Measurements from ENCODE around the gene MTX2.

MTX2 gene

DNA sequence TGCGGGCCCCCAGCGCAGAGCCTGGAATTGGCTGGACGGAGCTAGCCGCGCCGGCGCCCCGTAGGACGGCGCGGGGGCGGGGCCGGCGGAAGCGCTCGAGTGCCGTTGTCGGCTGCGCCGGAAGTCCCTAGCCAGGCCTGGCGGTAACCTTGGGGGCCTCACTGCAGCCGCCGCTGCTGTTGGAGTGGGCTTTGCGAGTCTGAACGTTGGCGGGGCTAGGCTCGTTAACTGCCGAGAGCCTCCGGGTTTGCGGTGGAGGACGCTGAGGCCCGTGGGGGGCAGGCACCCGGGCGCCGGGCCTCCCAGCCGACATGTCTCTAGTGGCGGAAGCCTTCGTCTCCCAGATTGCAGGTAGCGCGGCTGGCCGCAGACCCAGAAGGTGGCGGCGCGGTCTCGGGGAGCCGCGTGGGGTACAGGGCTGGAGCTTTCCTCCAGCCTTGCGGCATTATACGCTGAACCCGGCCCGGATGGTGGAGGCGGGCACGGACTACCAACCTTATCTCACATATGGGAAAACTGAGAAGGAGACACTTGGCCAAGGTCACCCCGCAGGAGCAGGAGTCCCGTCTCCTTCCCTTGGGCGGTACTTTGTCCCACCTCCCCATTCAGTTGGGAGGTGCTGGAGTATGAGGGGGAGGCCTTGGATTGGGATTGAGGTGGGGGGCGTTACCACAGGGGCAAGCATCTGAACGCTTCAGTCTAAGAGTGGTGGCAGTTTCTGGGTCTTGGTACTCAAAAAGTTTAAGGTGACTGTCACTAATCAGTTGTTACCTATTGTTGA is at the start of gene MTX2:
MTX2 (plus strand) TSS at position 124 of the 781 bp plus-strand sequence; CDS start at position 312, 188 bp downstream.
- peak; percentile 53 for DNase-seq

DNA sequence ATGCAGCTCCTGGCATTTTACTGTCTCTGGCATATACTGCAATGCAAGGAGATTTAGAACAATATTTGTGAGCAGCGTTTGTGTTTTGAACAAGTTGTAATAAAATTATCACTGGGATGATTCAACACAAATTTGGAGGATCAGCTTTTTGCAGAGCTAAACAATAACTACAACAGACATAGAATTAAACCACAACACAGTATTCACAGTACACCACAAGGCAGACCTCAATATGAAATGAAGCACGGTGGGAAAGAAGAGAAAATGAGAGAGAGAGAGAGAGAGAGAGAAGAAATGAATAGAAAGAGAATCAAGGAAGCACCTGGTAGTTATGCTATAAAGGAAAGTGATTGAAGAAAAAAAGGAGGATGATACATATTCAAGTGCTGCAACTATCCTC is 41.4 kb upstream of the MTX2 start:
- DNase-seq = no peak

DNA sequence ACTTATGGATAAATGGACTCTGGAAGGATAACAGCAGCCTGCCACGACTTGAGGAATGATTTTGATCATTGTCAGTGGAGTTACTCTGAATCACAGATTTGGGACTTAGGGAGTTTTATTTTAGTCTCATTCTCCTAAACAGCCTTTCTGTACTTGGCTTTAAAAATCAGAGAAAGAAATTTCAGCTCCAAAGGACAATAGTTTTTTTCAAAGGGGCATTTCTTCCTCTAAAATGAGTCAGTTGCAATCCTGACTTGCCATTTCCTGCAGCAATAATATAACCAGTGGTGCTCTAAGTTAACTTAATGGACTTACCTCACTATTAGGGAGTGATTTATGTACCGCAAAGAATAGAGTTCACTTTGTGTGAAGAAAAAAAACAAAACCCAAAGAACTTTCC is 35.1 kb upstream of the MTX2 start:
- DNase-seq = no peak

DNA sequence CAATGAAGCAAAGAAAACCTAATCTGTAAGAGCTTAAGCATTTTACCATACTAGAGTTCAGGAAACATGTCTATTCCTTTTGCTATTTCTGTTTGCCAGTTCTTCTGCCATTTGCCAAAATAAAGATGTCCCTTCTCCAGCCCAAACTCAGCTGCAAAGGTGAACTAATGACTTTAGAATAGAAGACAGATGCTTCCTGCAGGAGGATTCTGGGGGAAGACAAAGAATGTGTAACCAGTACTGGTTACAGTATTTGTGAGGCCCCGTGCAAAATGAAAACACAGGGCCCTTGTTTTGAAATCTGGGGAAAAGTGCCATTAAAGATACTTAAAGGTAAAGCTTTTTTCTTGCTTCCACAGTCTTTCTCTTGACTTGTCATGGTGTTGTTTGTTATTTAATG is 34.3 kb upstream of the MTX2 start:
- DNase-seq = no peak

DNA sequence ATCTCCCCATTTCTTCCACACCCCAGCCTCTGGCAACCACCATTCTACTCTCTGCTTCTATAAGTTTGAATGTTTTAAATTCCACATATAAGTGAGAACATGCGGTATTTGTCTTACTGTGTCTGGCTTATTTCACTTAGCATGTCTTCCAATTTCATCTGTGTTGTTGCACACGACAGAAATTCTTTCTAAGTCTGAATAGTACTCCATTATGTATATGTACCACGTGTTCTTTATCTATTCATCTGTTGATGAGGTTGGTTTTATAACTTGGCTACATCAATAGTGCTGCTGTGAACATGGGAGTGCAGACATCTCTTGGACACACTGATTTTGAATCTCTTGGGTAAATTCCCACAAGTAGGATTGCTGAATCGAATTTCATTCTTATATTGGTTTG is 31.8 kb upstream of the MTX2 start:
- DNase-seq = no peak

DNA sequence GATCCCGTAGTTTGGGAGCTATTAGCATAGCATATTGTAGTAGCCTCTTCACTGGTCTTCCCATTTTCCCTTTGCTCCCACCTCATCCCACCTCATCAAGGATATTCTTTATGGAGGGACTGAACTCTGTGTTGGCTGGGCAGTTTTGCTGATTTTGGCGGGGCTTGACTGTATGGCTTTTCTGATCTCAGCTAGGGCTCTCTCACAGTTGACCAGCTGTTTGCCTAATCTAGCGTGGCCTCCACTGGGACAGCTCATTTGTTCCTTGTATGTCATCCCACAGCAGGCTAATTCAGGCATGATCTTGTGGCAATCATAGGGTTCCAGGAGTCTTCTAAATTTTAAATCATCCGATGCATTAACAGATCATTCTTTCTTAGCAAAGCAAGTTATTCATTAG is 30.2 kb upstream of the MTX2 start:
- no peak for DNase-seq

DNA sequence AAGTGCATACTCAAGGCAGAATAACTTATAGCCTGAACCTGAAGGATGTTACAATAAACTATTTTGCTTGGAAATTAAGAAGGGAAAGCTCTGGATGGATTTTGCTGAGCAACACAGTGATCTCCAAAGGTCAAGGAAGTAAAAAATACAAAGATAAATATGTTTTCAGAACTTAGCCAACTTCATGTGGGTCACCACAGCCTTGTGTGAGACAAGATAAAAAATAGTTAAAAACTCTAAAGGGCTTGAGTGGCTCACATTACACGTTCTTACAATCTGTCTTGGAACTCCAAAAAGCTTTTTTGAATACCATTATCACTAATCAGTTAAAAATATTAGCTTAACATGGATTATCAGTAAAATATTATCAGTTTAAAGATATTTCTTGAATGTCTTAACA is 28.9 kb upstream of the MTX2 start:
- no peak for DNase-seq

DNA sequence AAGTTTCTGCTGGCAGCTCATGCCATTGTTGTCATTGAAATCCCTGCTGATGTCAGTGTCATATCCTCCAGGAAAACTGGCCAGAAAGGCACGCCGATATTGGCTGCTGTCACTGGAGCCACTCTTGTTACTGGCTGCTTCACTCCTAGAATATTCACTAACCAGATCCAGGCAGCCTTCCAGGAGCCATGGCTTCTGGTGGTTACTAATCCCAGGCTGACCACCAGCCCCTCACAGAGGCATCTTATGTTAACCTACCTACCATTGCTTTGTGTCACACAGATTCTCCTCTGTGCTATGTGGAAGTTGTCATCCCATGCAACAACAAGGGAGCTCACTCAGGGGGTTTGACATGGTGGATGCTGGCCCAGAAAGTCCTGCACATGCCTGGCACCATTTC is 27.0 kb upstream of the MTX2 start:
- DNase-seq = no peak

DNA sequence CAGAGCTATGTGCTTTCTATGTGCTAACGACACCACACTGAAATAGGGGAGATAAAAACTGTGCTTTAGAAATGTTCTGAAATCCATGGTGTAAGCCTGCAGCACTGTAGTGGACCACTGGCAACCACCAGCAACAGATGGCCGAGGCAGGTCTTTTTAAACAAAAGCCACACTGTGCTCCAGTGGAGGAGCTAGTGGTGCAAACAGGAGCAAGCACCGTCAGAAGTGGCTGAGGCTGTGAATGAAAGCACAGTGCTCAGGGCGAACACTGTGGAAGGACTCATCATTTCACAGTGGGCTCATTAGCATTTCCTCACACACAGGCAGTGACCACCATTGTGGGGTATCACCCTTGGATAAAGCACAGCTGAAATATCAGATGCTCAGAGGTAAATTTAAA is 22.9 kb upstream of the MTX2 start:
- DNase-seq = no peak

DNA sequence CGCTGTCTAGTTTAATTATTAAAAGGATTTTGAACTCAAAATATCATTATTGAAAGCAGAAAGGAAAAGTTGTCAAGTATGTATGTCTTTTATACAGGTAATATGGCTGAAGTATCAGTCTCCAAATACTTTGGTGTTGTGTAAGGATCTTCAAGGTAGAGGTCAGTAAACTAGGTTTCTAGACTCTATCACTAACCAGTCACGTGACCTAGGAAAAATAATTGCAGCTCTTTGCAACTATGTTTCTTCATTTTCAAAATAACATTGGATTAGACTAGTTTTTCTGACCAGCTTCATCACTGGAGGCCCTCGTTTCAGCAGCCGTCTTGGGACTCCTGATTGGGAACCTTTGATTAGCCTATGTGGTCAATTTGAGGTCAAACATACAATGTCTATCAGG is 21.4 kb upstream of the MTX2 start:
- no peak for DNase-seq

DNA sequence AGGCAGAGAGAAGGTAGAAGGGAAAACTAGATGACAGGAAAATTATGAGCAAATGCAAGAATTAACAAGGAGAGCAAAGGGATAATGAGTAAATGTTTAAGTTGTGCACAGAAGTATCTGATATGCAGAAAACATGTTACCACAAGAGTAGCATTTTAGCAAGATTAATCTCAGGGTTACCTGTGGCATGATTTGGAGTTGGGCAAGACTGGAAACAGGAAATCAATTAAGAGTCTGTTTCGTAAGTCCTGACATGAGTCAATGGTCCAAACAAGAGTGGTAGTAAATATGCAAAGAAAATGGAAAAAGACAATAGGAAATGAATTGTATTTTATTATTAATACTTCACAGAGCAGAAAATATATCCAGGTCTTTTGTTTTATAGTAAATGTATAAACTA is 17.3 kb upstream of the MTX2 start:
- DNase-seq = no peak

DNA sequence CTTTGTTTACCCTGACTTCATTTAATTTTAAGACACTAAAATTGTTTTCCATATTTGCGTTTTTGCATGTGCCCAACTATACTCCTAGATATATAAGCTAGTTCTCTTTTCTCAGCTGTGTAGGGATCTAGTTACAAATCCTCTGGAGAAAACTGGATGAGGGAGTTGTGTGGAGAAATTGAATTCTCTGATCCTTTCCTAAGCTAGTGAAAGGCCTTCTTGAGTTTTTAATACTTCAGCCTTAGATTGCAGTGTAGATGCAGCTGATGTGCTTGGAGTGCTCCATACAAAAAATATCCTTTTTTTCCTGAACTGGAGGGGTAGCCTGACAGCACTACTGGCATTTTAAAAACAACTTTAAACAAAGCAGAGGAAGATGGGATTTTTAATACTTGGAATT is 8.6 kb upstream of the MTX2 start:
- no peak for DNase-seq

DNA sequence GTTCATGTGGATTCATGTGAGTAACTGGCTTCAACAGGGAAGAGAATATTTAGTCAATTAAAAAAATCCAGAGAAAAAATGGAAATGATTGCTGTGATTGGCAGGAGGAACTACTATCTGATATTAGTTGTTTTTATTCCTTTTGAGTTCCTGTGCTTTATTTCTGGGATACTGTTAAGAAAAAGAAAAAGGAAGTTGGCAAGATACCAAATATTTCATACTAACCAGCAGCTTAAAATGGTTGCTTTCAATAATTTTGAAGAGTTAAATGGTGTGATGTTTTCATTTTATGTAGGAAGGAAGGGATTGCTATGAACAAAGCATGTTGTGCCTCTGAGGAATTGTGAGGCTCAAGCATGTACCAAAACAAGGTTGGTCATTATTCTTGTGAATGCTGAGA is 8.1 kb upstream of the MTX2 start:
- no peak for DNase-seq

DNA sequence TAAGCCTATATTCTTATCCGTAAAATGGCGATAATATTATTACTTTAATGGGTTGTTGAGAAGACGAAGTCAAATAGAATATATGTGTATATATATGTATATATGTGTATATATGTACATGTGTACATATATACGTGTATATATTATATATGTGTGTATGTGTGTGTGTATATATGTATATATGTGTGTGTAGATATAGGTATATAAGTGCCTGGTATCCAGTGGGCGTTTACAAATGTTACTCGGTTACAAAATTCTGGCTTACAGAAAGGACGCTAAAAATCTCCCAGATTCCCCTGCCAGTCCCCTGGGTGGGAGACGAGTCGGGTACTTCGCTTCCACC is 295 bp upstream of the MTX2 start:
- DNase-seq = no peak

DNA sequence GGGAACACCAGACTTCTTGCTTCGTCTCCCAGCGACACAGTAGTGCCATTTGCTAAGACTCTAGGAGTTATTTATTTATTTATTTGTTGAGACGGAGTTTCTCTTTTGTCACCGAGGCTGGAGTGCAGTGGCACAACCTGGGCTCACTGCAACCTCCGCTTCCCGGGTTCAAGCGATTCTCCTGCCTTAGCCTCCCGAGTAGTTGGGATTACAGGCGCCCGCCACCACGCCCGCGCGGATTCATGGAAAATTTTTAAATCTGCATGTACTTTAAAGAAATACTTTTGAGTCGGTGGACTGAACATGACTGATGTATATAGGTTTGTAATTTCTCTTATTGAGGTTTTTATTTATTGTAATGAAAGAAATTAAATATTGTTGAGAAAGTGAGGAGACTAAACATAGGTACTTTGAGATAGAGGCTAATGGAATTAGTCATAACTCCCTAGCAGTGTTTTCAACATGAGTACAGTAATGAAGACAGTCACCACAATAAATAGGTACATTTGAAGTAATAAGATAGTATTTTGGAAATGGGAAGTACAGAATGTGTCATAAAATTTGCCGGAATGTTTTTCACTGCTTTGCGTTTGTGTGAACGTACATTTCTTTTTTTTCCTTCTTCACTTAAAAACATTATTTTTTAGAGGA is 983 bp downstream of the MTX2 start:
- no peak for DNase-seq

DNA sequence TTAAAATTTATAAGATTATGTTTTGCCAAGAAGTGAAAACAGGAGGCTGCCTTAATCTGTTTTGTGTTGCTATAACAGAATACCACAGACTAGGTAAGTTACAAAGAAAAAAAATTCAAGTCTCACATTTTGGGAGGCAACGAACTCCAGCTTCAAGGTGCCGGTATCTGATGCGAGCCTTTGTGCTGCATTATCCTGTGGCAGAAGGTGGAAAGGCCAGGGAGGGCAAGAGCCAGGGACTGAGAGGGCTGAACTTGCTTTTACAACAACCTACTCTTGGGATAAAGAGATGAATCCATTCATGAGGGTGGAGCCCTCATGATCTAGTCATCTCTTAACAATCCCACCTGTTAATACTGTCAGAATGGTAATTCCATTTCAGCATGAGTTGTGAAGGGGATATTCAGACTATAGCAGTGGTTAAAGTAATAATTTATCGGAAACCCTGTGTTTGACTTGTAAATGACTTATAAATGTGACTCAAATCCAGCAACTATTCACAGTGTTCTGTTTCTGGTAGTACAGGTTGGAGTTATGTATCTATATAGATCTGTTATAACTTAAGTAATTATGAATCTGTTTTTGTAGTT is 3.7 kb downstream of the MTX2 start:
- DNase-seq = no peak

DNA sequence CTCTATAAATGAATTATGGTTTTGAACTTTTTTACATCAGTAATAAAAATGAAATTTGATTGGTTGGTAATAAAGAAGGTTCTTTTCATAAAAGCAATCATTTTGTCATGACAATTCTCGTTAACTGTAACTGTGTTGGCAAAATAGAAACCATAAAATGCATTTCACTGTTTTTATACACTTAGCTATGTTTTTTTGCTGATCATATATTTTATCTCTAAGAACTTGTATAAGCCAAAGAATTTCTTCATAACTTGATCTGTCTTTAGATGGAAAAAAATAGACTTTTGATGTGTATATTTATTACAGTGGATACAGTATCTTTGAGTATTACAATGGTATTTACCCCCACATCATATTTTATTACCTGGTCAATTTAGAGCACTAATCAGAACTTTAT is 9.7 kb downstream of the MTX2 start:
- DNase-seq = no peak

DNA sequence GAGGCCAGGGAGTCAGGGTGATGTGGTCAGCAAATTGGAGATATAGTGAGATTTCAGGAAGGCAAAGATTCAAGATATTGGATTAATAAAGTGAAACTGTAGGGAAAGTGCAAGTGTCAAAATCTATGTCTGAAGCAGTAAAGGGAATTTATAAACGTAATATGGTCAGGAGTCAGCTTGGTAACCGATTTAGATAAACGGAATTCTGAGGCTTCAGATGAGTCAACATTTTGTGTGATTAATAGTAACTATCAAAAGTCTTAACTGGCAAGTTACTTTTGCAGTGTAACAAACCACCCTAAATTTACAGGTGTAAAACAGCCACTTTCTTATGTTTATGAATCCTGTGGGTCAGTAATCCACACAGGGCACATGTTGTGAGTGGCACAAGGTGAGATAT is 10.9 kb downstream of the MTX2 start:
- DNase-seq = no peak

DNA sequence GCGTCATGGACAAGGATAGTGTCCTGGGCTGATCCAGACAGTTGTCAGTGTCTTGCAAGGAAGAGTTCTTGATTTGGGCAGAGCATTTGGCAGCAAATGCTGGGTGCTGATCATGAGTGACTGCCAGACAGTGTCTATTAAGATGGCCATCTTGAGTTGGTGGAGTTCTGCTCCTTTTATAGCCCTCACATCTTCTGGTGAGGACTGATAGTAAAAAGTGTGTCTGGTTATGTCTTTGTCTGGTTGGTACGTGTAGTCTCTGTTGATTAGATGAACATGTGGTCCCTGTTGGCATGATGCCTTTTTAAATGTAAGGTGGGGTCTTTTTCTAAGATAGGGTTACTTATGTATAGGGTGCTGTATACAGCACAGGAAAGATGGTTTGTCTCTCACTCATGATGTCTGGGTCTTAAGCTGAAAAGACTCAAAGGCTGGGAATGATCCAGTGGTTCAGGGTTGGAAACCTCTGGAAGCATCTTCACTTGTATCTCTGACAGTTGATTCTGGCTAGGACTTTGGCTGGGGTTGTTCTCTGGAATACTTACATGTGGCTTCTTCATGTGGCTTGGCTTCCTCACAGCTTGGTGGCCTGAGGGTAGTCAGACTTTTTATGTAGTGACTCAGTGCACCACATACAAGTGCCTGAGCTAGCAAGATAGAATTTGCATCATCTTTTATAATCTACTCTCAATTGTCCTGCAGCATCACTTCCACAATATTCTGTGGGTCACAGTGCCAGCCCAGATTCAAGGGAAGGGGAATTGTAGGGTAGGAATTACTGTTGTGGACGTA is 11.8 kb downstream of the MTX2 start:
- DNase-seq = no peak

DNA sequence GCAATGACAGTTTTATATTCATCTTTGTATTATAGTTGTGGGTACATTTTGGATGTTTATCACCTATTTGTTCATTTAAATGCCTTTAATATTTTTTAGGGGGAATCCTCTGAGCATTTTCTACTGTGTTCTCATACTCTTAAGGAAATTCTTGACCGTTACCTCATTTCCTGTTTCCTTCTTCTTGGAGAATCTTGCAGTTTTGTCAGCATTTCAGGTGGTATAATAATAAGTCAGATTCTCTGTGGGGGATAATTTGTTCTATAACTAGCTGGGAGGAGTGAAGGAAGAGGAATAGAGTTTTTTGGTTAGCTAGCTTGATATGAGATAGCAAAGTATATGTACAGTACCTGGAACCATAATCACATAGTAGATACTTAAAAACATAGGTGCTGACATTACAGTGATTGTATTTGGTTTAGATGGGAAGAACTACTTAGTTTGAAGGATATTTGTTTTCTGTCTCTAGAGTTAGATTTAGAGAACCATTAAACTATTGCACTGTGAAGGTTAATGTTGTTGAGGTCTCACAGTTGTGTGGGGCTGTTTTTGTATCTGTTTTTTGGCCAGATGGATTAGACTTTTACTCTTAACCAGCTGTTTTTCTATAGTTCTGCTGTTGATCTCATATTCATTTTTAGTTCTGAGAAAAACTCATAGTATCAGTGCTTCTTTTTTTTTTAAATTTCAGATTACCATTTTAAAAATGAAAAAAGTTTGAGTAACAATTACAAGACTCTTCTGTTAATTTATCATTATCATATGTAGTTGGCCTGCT is 14.2 kb downstream of the MTX2 start:
- DNase-seq = no peak

DNA sequence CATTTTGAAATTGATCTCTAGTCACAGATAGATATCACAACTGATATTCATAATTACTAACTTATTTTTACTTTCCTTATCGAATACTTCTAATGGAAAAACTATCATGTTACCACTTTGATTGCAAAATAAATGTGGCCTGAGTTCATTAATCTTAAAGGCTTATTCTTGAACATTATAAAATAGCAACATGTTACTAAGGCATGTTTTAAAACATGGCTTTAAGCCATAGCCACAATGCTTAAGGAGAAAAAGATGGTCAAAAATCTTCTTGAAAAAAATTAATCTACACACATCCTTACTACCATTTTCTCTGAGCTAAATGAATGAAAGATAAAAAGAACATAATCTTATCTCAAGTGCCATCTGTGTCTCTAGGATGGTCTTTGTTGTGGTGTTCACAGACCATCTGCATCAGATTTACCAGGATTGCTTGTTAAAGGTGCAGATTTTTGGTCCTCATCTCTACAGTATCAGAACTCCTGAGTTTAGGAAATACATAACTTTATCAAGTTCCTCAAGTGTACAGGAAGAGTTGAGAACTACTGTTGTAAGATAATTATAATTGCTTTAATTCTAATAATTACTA is 15.3 kb downstream of the MTX2 start:
- no peak for DNase-seq

DNA sequence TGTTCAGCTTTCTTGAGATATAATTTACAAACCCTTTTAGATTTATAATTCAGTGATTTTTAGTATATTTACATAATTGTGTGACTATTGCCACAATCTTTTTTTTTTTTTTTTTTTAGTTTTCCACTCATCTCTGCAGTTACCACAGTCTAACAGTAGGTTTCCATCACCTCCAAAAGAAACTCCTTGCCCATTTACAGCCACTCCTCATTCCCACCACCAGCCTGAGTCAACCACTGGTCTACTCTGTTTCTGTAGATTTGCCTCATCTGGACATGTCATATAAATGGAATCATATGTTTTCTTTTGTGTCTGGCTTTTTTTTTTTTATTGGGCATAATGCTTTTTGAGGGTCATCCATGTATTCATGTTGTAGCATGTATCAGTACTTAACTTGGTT is 16.1 kb downstream of the MTX2 start:
- no peak for DNase-seq

DNA sequence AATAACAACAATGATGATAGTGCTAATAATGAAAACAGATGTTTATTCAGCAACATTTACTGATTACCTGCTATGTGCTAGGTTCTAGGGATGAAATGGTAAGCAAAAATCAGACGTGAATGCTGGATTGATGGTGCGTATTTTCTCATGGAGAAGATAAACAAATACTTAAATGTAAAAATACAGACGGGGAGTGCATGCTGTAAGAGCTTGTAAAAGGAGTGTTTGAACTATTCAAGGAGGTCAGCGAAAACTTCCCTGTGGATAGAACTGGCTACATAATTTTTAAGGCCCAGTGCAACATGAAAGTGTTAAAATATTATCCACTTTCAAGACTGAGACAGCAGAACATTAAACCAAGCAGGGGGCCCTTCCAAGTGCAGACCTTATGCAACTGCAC is 22.1 kb downstream of the MTX2 start:
- no peak for DNase-seq

Measured in activated CD4-positive, alpha-beta T cell treated with anti-CD3 and anti-CD28 coated beads for 1 hour (primary cell).